HG03354 (cell line): ENCODE data around the gene DNAJC13.
A peak's percentile ranks its signal among the peaks of the same experiment; 100 is the strongest.
"Not testable (repeated sequence)": the region's sequence is repeated elsewhere in the genome, so short reads cannot be mapped to it uniquely, and the experiment has no call there.

Source experiments
- ATAC-seq: cut with Tn5 transposase; IDR thresholded peaks from one replicate; pipeline ENCODE4 v1.9.1; 2021; ENCODE audit warnings: mild to moderate bottlenecking; ENCODE audit not compliant: unreplicated experiment, poor library complexity, severe bottlenecking

DNAJC13 gene

GRCh38 chr3:132537297-132537696 is 120.0 kb downstream of the DNAJC13 start:
- ATAC-seq: no peak

- no peak for ATAC-seq
These were observed 120.8 kb downstream of the DNAJC13 start for GRCh38 chr3:132538072-132538471.

GRCh38 chr3:132539681-132540080 is 122.4 kb downstream of the DNAJC13 start:
- no peak for ATAC-seq

GRCh38 chr3:132542577-132542976 is 125.3 kb downstream of the DNAJC13 start:
- no peak for ATAC-seq

GRCh38 chr3:132543011-132543739 is 125.9 kb downstream of the DNAJC13 start:
- ATAC-seq: no peak

- no peak for ATAC-seq
These were observed 126.8 kb downstream of the DNAJC13 start for GRCh38 chr3:132544130-132544529.

GRCh38 chr3:132545471-132545870 is 128.2 kb downstream of the DNAJC13 start:
- ATAC-seq: no peak

GRCh38 chr3:132549169-132549568 is 131.9 kb downstream of the DNAJC13 start:
- ATAC-seq: no peak

- peak; percentile 89 for ATAC-seq
These were observed 132.7 kb downstream of the DNAJC13 start for GRCh38 chr3:132549890-132550578.

GRCh38 chr3:132550579-132551305 is 133.4 kb downstream of the DNAJC13 start:
- no peak for ATAC-seq

GRCh38 chr3:132553826-132554225 is 136.5 kb downstream of the DNAJC13 start:
- no peak for ATAC-seq

GRCh38 chr3:132554437-132554836 is 137.1 kb downstream of the DNAJC13 start:
- ATAC-seq: no peak

GRCh38 chr3:132555306-132556035 is 138.2 kb downstream of the DNAJC13 start:
- no peak for ATAC-seq

- ATAC-seq: not testable (repeated sequence)
These were observed 138.7 kb downstream of the DNAJC13 start for GRCh38 chr3:132556036-132556386.

- no peak for ATAC-seq
These were observed 139.3 kb downstream of the DNAJC13 start for GRCh38 chr3:132556508-132557159.

- ATAC-seq: no peak
These were observed 143.7 kb downstream of the DNAJC13 start for GRCh38 chr3:132561003-132561402.

- ATAC-seq: no peak
These were observed 146.2 kb downstream of the DNAJC13 start for GRCh38 chr3:132563420-132564069.

- no peak for ATAC-seq
These were observed 146.8 kb downstream of the DNAJC13 start for GRCh38 chr3:132564070-132564465.

- no peak for ATAC-seq
These were observed 151.1 kb downstream of the DNAJC13 start for GRCh38 chr3:132568422-132568821.
